ENCODE data around the gene AASDH.

The AASDH gene

GRCh38 chr4:56297776-56298175, 89.5 kb downstream of the AASDH start:
- Histone ChIP-seq H3K27ac (ENCODE audit: low read length) (no peak overlapping the region), H3K36me3 (replicated peaks; ENCODE audit: insufficient read depth, low read length) (no peaks in the 10 kb centered on the region), H3K9me2 (replicated peaks; ENCODE audit: insufficient read depth, low read length) (no peaks in the 10 kb centered on the region), H3K4me2 (ENCODE audit: low read depth, low read length) (no peak overlapping the region), H3K9ac (ENCODE audit: low read length) (no peak overlapping the region), H4K20me1 (ENCODE audit: insufficient read depth, low read length) (no peaks in the 10 kb centered on the region), H2AFZ (ENCODE audit: low read length) (no peak overlapping the region), H3F3A (ENCODE audit: insufficient read depth, low read length) (no peaks in the 10 kb centered on the region), H3K4me3 (ENCODE audit: low read length) (no peak overlapping the region), H3K4me1 (ENCODE audit: low read length) (no peaks in the 10 kb centered on the region), H3K27me3 (replicated peaks; ENCODE audit: insufficient read depth, low read length) (no peaks in the 10 kb centered on the region), H3K9me3 (replicated peaks; ENCODE audit: insufficient read depth, low read length) (no peaks in the 10 kb centered on the region), H3K79me2 (ENCODE audit: low read length) (no peaks in the 10 kb centered on the region)
- TF ChIP-seq EZH2 (optimal IDR thresholded peaks at IDR 0.05; ENCODE audit: low read depth, low read length) (no peak), EZH2phosphoT487 (IDR thresholded peaks at IDR 0.05; ENCODE audit: low read length) (no peak), CTCF (IDR thresholded peaks at IDR 0.05; ENCODE audit: low read length) (no peak)
- no peak for DNase-seq

- H2AFZ ChIP-seq (ENCODE audit: low read length): peak overlapping the region; percentile 36; the same call in 1 of the 2 replicates
- no peaks in the 10 kb centered on the region for H3K36me3 ChIP-seq (replicated peaks; ENCODE audit: insufficient read depth, low read length)
- no peaks in the 10 kb centered on the region for H3K27me3 ChIP-seq (replicated peaks; ENCODE audit: insufficient read depth, low read length)
- H3K9me3 ChIP-seq (replicated peaks; ENCODE audit: insufficient read depth, low read length): no peaks in the 10 kb centered on the region
- H3K27ac ChIP-seq (ENCODE audit: low read length): no peak overlapping the region
- H3K79me2 ChIP-seq (ENCODE audit: low read length): no peaks in the 10 kb centered on the region
- no peaks in the 10 kb centered on the region for H4K20me1 ChIP-seq (ENCODE audit: insufficient read depth, low read length)
- TF ChIP-seq EZH2 (optimal IDR thresholded peaks at IDR 0.05; ENCODE audit: low read depth, low read length) (no peak), CTCF (IDR thresholded peaks at IDR 0.05; ENCODE audit: low read length) (no peak), EZH2phosphoT487 (IDR thresholded peaks at IDR 0.05; ENCODE audit: low read length) (no peak)
- H3K4me3 ChIP-seq (ENCODE audit: low read length): no peak overlapping the region
- peak overlapping the region; percentile 33; the same call in 1 of the 2 replicates for H3K4me2 ChIP-seq (ENCODE audit: low read depth, low read length)
- no peaks in the 10 kb centered on the region for H3K9me2 ChIP-seq (replicated peaks; ENCODE audit: insufficient read depth, low read length)
- no peak overlapping the region for H3K9ac ChIP-seq (ENCODE audit: low read length)
- DNase-seq: no peak
- H3F3A ChIP-seq (ENCODE audit: insufficient read depth, low read length): no peaks in the 10 kb centered on the region
- no peaks in the 10 kb centered on the region for H3K4me1 ChIP-seq (ENCODE audit: low read length)
These were observed 90.8 kb downstream of the AASDH start for GRCh38 chr4:56296526-56296925.

GRCh38 chr4:56293121-56293520, 94.2 kb downstream of the AASDH start:
- TF ChIP-seq CTCF (IDR thresholded peaks at IDR 0.05; ENCODE audit: low read length) (no peak), EZH2phosphoT487 (IDR thresholded peaks at IDR 0.05; ENCODE audit: low read length) (no peak), EZH2 (optimal IDR thresholded peaks at IDR 0.05; ENCODE audit: low read depth, low read length) (no peak)
- Histone ChIP-seq H3K9ac (ENCODE audit: low read length) (no peak overlapping the region), H3K27ac (ENCODE audit: low read length) (no peak overlapping the region), H3K4me2 (ENCODE audit: low read depth, low read length) (no peak overlapping the region), H3K9me3 (replicated peaks; ENCODE audit: insufficient read depth, low read length) (no peaks in the 10 kb centered on the region), H3K27me3 (replicated peaks; ENCODE audit: insufficient read depth, low read length) (no peaks in the 10 kb centered on the region), H3K9me2 (replicated peaks; ENCODE audit: insufficient read depth, low read length) (no peaks in the 10 kb centered on the region), H3K79me2 (ENCODE audit: low read length) (no peaks in the 10 kb centered on the region), H3K4me3 (ENCODE audit: low read length) (no peak overlapping the region), H3K4me1 (ENCODE audit: low read length) (no peaks in the 10 kb centered on the region), H3F3A (ENCODE audit: insufficient read depth, low read length) (no peaks in the 10 kb centered on the region), H4K20me1 (ENCODE audit: insufficient read depth, low read length) (no peaks in the 10 kb centered on the region), H3K36me3 (replicated peaks; ENCODE audit: insufficient read depth, low read length) (no peaks in the 10 kb centered on the region), H2AFZ (ENCODE audit: low read length) (no peak overlapping the region)
- no peak for DNase-seq

Data from MM.1S (cell line).